Stimulated activated CD8-positive, alpha-beta memory T cell treated with anti-CD3 and anti-CD28 coated beads, Interleukin-2, amount 100 ng/mL, for 1 hour (primary cell): ENCODE measurements around the gene TACC2.

ENCODE experiments used
- DNase-seq, 2 donors: peaks; one replicate each; pipeline ENCODE4 v3.0.0-alpha.2; 2020; ENCODE audit warnings: low read depth in 2 of 2

Gene TACC2

DNA sequence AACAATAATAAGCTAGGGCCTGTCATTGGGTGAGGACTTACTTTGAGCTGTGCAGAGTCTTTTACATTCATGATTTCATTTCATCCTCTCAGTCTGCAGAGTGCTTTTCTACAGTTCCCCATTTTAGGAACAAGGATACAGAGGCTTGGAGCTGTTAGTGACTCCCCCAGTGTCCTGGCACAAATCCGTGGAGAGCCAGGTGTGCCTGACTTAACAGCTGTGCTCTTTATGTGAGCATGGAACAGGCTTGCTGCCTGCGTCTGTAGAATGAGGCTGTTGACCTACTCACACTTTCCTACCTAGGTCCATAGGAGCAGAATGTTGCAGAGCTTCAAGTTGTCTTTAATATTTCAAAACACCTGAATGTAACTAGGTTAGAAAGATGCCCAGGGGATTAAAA is 231.8 kb downstream of the TACC2 start:
- no peak for DNase-seq

DNA sequence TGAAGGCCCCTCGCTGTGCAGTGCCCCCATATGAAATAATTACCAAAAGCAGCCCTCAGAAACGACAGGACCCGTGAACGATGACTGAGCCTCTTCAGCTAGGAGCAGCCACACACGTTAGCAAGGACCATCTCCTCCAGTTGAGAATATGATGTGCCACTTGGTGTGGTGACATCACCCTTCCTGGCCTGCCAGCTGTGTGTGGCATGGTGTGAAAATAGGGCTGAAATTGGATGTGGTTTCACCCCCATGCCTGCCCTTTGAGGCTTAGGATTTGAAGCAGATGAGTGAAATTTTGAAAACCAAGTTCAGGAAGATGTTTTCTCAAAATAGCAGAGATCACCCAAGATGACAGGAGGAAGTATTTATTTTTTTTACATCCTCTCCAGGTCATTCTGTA is 233.0 kb downstream of the TACC2 start:
- no peak for DNase-seq

DNA sequence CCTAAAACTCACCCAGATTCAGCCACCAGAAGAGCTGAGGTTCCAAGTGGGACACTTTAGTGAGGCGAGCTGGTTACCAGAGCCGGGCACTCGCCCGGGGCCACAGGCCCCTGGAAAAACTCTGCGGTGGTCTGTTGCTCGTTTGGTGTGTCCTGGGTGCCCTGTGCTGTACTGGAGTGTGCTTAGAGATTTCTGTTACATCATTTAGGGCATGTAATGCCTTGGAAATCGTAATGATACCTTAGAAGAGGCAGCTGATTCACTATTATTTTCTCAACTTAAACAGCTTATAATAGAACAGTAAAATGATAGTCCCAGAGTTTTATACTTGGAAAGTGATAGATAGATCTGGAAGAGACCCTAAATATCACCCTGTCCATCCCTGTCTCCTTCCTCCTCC is 233.7 kb downstream of the TACC2 start:
- DNase-seq: no peak

DNA sequence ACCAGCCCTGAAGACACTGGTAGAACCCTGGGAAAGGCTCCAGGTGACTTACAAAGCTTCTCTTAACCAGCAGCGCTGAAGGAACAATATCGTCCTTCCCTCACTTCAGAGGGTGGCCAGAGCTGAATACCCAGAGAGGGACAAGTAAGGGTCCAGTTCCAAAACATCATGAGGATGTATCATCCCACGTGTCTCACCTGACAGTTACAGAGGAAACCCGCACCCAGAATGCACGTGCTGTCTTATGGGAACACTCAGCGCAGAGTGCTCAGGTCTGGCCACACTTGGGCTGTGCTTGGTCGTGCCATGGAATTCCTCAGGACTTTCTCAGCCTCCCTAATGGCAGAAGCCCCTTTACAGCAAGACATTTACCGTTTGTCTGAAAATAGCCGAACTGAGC is 235.2 kb downstream of the TACC2 start:
- no peak for DNase-seq

DNA sequence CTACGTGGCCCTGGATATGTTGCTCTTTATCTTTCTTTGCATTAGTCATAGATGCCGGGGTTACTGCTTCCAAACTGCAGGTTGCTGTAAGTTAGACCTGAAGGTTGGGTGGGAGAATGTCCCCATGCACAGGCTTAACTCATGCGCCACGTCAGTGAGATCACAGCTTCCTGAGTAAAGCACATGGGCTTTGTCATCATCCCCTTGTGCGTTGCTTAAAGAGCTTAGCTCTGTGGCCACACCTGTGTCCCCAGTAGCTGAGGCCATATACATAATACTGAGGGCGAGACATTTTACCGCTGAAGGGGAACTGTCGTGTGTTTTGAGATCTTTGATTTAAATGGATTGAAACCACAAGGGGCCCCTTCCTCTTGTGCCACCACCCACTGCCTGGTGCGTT is 236.4 kb downstream of the TACC2 start:
- DNase-seq: no peak

DNA sequence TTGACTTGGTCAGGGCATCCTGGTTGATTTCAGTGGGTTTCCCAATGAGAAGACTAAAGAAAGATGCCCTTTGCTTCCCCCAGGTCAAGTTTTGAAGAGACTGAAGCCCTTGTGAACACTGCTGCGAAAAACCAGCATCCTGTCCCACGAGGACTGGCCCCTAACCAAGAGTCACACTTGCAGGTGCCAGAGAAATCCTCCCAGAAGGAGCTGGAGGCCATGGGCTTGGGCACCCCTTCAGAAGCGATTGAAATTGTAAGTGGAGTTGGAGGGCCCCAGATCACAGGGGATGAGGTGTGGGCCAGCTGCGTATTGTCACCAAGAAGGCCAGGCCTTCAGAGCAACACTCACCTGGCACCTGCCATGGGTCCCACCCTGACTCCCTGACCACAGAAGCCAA is 238.8 kb downstream of the TACC2 start:
- DNase-seq: no peak

DNA sequence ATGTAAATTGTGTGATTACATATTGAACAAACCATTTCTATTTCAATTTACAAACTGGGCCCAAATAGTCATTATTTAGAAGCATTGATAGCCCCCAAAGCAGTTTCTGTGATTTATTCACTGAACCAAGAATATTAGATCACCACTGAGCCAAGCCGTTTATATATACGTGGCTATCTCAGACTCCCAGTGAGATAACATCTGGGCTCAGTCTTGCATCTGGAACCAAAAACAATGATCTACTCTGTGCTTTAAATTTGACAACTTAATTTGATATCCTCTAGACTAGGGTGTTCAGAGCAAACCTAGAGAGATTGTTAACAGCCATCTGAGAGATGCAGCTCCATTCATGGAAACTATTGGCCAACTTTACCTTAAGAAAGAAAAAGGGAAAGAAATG is 240.7 kb downstream of the TACC2 start:
- DNase-seq: no peak

DNA sequence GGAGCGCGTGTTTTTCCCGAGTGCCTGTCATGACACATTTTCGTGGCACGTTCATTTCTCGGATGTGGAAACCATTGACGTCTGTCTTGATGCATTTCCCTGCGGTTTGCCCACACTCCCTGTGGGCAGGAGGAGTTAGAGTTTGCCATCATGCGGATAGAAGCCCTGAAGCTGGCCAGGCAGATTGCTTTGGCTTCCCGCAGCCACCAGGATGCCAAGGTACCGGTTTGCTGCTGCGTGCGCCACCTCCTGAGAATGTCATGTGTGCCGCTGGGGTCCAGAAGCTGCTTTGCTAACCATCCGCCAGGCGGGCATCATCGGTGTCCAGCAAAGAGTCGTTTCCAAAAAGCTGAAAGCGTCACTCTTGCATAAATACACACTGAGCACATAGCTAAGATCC is 241.3 kb downstream of the TACC2 start:
- DNase-seq: no peak

DNA sequence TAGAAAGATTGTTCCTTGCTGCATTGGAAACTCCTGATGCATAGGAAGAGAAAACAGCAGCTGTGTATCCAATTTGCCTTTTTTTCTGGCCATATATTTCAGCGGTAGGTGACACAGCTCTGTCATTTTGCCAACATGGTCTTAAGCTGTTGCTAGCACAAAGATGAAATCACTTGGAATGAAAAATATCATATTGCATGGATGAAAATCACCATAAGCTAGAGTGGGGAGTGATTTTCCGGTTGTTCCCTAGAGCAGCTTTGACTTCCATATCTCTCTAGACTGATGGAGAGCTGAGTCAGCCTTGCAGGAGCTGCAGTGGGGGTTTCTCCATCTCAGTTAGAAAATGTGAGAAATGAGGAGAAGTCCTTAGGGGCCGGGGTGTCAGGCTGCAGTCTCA is 243.8 kb downstream of the TACC2 start:
- no peak for DNase-seq

DNA sequence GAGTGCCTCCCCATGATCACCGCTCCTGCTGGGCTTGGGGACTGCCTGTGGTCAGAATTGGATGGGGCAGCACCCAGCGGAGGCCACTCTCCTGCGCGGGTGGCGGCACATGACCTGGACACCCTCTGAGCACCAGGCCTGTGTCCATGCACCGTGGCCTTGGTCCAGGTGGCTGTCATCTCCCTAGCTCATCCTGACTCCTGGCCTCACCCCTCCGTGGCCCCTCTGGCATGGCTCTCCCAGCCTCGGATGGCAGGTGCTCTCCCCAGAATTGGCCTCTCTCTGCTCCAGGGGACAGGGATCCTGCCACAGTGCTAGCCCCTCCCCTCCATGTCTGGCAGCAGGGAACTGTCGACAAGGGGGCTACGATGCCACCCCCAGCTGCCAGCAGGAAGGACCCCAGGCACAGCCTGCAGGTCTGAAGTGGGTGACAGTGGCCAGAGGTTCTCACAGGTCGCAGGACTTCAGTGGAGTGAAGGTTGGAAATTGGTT is 244.9 kb downstream of the TACC2 start:
- no peak for DNase-seq

DNA sequence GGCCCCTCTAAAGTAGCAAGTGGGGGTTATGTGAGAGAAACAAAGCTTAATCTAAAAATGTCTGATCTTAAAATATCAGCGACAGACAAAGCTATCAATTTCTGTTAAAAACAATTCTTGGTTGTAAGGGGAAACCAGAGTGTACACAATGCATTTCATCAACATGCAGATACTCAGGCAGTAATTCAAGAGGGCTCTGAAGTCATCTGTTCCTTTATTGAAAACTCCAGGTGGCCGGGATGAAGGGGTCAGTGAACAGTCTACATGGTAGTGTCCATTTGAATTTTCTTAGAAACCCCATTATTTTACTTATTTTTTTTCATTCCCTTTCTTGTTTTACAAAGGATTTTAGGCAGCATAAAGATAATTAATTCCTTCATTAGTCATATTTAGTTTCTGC is 245.5 kb downstream of the TACC2 start:
- DNase-seq: no peak

DNA sequence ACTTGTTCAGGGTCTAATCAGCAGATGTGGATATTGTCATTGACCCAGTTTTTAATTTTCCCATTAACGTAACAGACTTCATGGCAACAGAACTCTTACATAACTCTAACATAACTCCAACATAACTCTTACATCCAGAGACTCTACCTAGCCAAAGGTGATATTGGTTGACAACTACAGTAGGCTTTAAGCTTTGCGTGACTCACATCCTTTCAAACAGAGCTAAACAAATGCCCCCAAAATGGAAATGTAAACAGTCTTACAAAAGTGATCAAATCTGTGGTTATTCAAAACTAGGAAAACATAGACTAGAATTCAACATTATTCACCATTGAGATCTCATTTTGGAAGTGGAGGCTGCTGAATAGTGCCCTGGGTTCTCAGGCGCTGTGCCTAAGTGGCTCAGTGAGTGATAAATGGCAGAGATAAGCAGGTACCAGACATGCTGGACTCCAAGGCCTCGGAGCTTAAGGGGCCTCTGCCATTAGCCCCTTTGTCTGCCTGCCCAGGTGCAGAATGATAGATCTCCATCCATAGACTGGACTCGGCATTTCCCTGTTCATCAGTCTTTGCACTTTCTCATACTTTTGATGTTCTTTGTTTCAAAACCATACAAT is 247.8 kb downstream of the TACC2 start:
- no peak for DNase-seq

DNA sequence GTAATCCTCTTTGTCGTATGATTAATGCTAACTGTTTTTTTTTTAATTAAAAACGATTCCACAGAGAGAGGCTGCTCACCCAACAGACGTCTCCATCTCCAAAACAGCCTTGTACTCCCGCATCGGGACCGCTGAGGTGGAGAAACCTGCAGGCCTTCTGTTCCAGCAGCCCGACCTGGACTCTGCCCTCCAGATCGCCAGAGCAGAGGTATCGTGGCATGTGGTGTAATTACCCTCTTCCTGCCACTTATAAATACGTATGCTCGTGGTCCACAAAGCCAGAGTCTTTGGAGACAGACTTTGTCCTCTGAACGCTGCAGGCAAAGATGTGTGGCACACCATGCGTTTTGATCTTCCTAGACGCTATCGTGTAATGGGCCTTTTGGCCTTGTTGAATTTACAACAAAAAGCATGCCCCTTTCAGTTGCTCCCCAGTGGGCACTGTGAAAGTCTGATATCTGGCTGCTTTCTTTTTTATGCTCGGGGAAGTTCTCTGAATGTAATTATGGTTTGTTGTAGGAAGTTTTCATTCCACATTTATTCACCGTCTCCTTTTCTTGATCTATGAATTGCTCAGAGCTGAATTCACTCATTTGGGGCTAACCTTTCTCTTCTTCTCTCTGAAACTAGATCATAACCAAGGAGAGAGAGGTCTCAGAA is 248.5 kb downstream of the TACC2 start:
- DNase-seq: no peak

DNA sequence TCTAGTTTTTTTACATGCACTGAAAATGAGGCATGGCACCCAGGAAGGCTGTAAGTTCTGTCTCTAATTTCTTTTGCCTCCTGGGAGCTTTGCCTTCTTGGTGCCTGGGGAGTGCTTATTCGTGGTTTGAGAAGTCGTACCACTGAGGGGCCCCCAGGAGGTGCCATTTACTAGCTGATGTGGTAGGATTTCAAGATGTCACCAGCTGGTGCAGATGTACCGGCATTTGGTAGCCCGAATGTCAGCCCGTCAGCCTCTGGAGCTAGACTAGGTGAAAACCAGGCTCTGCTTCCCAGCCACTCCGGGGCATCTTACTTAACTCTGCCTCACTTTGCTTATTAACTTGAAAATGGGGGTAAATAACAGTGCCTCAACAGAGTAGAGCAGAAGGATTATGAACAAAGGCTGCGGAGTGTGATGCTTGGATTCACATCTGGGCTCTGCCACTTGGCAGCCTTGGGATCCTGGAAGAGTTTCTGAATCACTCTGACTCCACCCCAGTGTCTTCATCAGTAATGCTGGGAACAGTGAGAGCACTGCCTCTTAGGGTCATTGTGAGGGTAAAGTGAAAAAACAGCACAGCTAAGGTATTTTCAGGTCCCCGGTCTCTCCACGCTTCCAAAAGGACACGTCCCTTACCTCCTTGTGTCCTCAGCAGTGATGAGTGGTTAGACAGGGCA is 250.8 kb downstream of the TACC2 start:
- no peak for DNase-seq

DNA sequence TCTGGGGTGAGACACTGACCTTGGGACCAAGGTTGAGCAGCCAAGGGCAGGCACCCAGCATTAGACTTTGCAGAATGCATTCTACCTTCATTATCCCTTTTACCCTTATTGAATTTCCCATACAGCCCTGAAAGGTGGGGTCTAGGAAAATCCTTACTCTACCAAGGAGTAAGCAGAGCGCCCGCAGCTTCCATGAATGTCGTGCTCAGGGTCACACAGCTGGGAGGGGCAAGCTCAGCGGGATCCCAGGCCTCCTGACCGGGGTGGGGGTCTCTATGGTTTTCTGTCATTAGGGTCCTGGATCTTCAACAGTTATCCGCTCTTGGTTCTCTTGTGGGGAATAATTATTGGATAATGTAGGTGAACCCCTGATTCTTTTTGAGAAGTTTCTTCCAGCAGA is 251.4 kb downstream of the TACC2 start:
- DNase-seq: no peak

DNA sequence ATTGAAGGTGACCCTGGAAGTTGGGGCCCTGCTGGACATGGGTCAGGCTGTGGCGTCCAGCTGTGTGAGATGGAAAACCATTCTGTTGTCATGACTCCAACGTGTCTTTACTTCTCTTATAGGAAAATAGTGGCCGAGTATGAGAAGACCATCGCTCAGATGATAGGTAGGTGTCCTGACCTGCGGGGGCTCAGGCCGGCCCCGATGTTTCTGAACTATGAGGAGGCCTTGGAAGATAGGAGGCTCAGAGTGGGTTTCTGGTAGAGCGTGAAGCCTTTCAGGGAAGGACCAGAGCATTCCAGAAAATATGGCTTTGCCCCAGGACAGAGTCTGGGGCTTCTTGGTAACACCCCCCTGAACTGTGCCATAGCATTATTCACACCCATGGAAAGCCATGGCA is 252.9 kb downstream of the TACC2 start:
- DNase-seq: no peak

DNA sequence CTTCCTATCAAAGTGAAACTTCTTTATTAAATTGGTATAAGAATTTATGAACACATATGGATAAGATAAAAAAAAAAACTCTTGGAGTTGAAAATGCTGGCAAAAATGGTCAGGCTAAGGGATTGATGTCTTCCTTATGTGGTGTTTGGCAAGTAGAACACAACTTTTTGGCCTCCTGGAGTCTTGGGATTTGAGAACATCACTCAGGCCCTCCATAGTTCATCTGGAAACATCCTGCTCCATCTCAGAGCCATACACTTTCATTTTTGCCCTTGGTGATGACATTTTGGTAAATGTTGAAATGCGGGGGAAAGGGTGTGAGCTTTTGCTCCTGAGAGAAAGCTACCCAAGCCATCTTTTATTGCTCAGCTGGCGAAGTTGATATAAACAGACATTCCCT is 254.6 kb downstream of the TACC2 start:
- no peak for DNase-seq

DNA sequence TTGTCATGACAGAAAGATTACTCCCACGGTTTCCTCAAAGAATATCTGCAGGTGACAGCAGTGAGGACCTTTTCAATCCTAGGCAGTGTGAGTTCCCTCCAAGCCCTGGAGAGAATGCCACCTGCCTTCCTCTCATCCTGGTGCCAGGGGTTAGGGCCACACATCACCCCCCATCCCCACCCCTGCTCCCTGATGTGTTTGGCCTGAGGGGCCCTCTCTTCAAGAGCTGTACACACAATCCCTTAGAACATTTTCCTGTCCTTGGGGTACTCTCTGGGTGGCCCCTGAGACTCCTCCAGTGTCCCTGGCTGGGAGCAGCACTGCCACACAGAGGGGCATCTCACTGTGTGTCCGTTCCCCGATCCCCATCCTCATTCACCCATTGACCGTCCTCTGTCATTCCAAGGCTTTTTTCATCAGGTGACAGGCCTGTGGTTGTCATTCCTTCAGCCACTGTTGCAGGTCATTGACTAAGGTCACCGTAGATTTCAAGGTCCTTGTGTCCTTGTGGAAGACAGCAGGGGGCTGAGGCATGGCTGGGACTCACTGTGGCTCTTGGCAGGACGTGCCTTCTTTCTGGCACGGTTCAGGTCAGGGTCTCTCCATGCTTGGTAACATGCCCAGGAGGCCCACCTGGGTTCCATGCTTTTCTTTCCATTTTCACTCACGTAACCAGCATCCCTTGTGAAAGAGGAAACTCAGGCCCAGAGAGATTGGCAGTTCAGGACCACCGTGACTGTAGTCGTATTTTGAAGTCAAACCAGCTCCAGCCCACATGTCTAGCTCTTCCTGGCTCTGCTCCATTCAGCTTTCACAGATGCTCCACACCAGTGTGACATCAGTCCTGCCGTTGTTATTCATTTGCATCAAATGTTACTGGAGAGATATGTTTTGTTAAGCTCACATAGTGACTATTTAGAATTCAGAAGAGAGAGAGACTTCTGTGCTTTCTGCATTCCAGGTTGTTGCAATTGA is 255.3 kb downstream of the TACC2 start:
- DNase-seq: no peak

DNA sequence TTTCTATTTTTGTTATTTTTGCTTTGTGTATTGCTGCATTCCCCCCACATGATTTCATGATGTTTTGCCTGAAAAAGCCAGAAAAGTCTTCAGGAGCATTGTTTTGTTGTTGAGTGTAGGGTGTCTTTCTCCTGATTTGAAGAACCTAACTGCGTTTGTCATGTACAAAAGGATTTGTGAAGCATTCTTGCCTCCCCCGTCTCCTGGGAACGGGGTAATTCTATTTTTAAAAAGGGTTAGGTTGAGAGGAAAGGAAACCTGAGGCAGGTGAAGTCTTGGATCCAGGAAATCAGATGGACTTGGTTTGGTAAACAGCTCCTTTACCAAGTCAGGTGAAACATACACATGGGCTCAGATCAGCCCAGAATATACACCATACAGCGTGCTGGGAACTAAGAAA is 256.2 kb downstream of the TACC2 start:
- DNase-seq: no peak

DNA sequence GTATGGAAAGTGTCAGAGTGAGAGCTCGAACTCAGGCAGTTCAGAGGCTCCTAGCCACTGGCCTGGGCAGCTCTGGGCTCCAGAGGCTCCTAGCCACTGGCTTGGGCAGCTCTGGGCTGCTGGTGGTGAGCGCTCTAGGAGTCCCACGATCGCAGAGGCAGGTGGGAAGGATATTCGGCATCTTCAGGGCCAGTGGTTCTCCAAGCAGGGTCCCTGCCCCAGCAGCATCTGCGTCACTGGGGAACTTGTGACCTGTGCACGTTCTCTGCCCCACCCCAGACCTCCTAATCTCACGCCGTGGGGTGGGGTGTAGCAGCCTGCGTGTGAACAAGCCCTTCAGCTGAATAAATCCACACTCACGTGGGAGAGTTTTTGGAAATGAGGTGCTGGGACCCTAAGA is 256.9 kb downstream of the TACC2 start:
- DNase-seq: no peak

DNA sequence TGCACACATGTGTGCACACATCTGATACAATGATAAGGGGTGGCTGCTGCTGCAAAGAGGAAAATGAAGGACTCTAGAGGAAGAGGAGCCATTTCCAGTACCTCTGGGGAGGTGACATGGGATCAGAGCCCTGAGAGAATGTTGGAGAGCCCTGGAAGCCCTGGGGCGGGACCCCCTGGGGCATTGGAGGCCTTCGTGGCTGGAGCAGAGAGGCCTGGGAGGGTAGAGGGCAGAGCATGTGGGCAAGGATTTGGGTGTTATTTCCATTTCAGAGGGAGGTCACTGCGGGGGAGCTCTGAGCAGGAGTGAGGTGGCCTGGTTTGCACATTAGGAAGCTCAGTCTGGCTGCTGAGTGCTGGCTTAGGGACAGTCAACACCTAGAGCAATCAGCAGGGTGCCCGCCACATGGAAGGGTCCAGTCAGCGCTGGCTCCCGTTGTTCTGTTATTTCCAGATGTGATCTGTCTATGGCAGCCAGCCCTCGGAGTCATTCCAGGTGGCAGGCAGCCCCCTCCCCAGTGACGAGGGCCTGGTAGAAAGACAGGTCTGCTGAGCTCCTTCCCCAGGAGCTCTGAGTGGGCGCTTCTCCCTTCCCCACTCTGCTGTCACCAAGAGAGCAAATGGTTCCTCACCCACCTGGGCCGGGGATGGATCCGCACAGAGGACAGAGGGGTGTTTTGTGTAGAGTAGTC is 258.0 kb downstream of the TACC2 start:
- no peak for DNase-seq
